ENCODE measurements around the gene TCAF1.
"Not testable (repeated sequence)": the region's sequence is repeated elsewhere in the genome, so short reads cannot be mapped to it uniquely, and the experiment has no call there.

GRCh38 chr7:143816471-143817133 lies 85.4 kb downstream of the TCAF1 start:
- TF ChIP-seq EZH2phosphoT487 (IDR thresholded peaks at IDR 0.05; ENCODE audit: low read length); CTCF (IDR thresholded peaks at IDR 0.05; ENCODE audit: low read length); EZH2 (optimal IDR thresholded peaks at IDR 0.05; ENCODE audit: low read depth, low read length): not testable (repeated sequence)
